Lung (tissue), 12 donors: ENCODE measurements around the gene RETREG1. TPM values are rescaled to one million over a fixed set of nuclear protein-coding genes. Genes with fewer than 3 reads are reported as not detected.
"Not testable (repeated sequence)": the region's sequence is repeated elsewhere in the genome, so short reads cannot be mapped to it uniquely, and the experiment has no call there.

ENCODE experiments used
- ATAC-seq: fragments of 200-7000 bp; cut with Tn5 transposase; one replicate; pipeline ENCODE4 v1.9.1; 2020; ENCODE audit warnings: moderate number of reproducible peaks; ENCODE audit not compliant: insufficient read depth, low FRiP score
- DNase-seq, 3 donors: peaks; one replicate each; pipeline ENCODE4 v3.0.0-alpha.2; 2013 to 2017
- H3K27ac ChIP-seq, 2 donors: one replicate each; pipeline ENCODE4 v1.5.1; 2013; ENCODE audit warnings: mild to moderate bottlenecking in 2 of 2, moderate library complexity in 2 of 2, control low read depth in 1 of 2, inconsistent platforms in 1 of 2, low read depth in 1 of 2, low read length in 1 of 2
- H3K27me3 ChIP-seq, 3 donors: one replicate each; pipeline ENCODE4 v1.5.1; 2013; ENCODE audit warnings: low read length in 2 of 3; ENCODE audit not compliant: control insufficient read depth in 3 of 3, insufficient read depth in 3 of 3
- H3K36me3 ChIP-seq, 4 donors: one replicate each; pipeline ENCODE4 v1.5.1; 2013; ENCODE audit warnings: low read length in 4 of 4, mild to moderate bottlenecking in 1 of 4, moderate library complexity in 1 of 4; ENCODE audit not compliant: control insufficient read depth in 4 of 4, insufficient read depth in 4 of 4
- H3K4me1 ChIP-seq, 5 donors: one replicate each; pipeline ENCODE4 v1.5.1; 2013; ENCODE audit warnings: low read length in 5 of 5, mild to moderate bottlenecking in 2 of 5, moderate library complexity in 1 of 5; ENCODE audit not compliant: control insufficient read depth in 5 of 5, insufficient read depth in 5 of 5
- H3K4me3 ChIP-seq: one replicate; pipeline ENCODE4 v1.5.1; 2013; ENCODE audit warnings: mild to moderate bottlenecking, control low read depth, moderate library complexity
- H3K9ac ChIP-seq, 2 donors: one replicate each; pipeline ENCODE4 v1.5.1; 2013; ENCODE audit warnings: low read length in 2 of 2, control low read depth in 1 of 2; ENCODE audit not compliant: insufficient read depth in 1 of 2
- H3K9me3 ChIP-seq, 4 donors: one replicate each; pipeline ENCODE4 v1.5.1; 2013; ENCODE audit warnings: low read length in 3 of 4, mild to moderate bottlenecking in 1 of 4, moderate library complexity in 1 of 4; ENCODE audit not compliant: control insufficient read depth in 4 of 4, insufficient read depth in 3 of 4
- WGBS, 2 donors: extraction: QIAGEN DNeasy Blood & Tissue Kit; methylation state at CpG; one replicate each; pipeline ENCODE4 v1.1.7; 2013; 5-methylcytosine and 5-hydroxymethylcytosine counted together
- polyA plus RNA-seq, 2 donors: library from polyadenylated mRNA; stranded (reverse); fragments of 200-250 nt; gene quantifications; one replicate each; pipeline ENCODE4 v1.2.1, GENCODE V29; 2013
- total RNA-seq, 2 donors: library from RNA; depleted of rRNA in 1 of 2; stranded (reverse); fragments of >200 nt in 1 of 2; gene quantifications; one replicate each; pipeline ENCODE4 v1.2.1, GENCODE V29; 2014 to 2021
- TF ChIP-seq, protein P1 (sequence below): IDR thresholded peaks from 2 replicates; pipeline ENCODE4 v1.5.1; 2012; ENCODE audit warnings: mild to moderate bottlenecking; ENCODE audit errors: control extremely low read depth, extremely low read depth
- donor health status: control.
- donor health status: control.
- donor health status: Bipolar disorder and iron deficiency.
- donor health status: healthy.
- donor health status: DM: yes; HTN: yes; CAD: no.

RETREG1 gene
- total and polyA plus RNA-seq, 4 donors, result 6.8 to 19.5 (median 9.6) TPM

- H3K9me3 ChIP-seq, result no peaks in the 10 kb centered on the region
- 79 to 84% methylated on average over 1 of the region's 1 CpG for WGBS, 2 donors
- ATAC-seq (no peak), DNase-seq (no peak)
- no peak overlapping the region for H3K27ac ChIP-seq
- H3K27me3 ChIP-seq, result peaks cover 0 to 6% (median 0%) of the 10 kb centered on the region in 3 donors
- H3K9ac ChIP-seq, result no peak overlapping the region
- H3K36me3 ChIP-seq, result no peaks in the 10 kb centered on the region
- no peak overlapping the region for H3K4me3 ChIP-seq
- TF ChIP-seq, protein P1, sequence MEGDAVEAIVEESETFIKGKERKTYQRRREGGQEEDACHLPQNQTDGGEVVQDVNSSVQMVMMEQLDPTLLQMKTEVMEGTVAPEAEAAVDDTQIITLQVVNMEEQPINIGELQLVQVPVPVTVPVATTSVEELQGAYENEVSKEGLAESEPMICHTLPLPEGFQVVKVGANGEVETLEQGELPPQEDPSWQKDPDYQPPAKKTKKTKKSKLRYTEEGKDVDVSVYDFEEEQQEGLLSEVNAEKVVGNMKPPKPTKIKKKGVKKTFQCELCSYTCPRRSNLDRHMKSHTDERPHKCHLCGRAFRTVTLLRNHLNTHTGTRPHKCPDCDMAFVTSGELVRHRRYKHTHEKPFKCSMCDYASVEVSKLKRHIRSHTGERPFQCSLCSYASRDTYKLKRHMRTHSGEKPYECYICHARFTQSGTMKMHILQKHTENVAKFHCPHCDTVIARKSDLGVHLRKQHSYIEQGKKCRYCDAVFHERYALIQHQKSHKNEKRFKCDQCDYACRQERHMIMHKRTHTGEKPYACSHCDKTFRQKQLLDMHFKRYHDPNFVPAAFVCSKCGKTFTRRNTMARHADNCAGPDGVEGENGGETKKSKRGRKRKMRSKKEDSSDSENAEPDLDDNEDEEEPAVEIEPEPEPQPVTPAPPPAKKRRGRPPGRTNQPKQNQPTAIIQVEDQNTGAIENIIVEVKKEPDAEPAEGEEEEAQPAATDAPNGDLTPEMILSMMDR, result no peak
- no peaks in the 10 kb centered on the region for H3K4me1 ChIP-seq
Measured at GRCh38 chr5:16437977-16438376, 178.8 kb downstream of the RETREG1 start.

- H3K27ac ChIP-seq, H3K4me3 ChIP-seq, H3K9ac ChIP-seq, H3K4me1 ChIP-seq, ATAC-seq, H3K9me3 ChIP-seq, DNase-seq, H3K27me3 ChIP-seq, H3K36me3 ChIP-seq: not testable (repeated sequence)
- WGBS, 2 donors, result 86 to 92% methylated on average over 23 to 28 of the region's 28 CpGs
Measured at GRCh38 chr5:16436065-16436682, 180.6 kb downstream of the RETREG1 start.

DNA sequence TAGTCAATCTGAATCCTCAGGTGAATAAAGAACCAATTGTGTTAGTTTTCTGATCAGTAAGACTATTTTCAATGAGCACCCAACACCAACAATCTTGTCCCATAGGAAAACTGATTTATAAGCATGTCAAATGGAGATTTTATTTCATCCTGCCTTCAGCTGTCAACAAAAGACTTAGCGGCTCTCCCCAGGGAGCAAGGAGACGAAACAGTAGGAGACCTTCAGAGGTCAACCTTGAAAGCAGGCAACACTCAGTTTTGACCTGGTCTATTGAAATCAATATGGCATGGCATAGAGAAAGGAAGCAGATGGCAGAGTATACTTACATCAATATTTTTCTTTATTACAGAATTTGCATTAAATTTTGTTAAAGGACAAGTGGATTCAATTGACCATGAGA lies 185.3 kb downstream of the RETREG1 start:
- no peaks in the 10 kb centered on the region for H3K36me3 ChIP-seq
- TF ChIP-seq, protein P1, result no peak
- WGBS, 2 donors, result 79 to 80% methylated on average over 2 of the region's 2 CpGs
- no peak overlapping the region for H3K9ac ChIP-seq
- ATAC-seq (no peak), DNase-seq (no peak)
- no peak overlapping the region for H3K4me3 ChIP-seq
- no peaks in the 10 kb centered on the region for H3K4me1 ChIP-seq
- H3K9me3 ChIP-seq, result no peaks in the 10 kb centered on the region
- H3K27me3 ChIP-seq, result peaks cover 0 to 13% (median 2%) of the 10 kb centered on the region in 3 donors
- H3K27ac ChIP-seq, result no peak overlapping the region

GRCh38 chr5:16430349-16431089 lies 186.3 kb downstream of the RETREG1 start:
- Histone ChIP-seq H3K4me1 (no peaks in the 10 kb centered on the region), H3K36me3 (no peaks in the 10 kb centered on the region), H3K9ac (no peak overlapping the region), H3K4me3 (no peak overlapping the region), H3K27me3 (peaks cover 0 to 13% (median 2%) of the 10 kb centered on the region in 3 donors), H3K9me3 (no peaks in the 10 kb centered on the region), H3K27ac (no peak overlapping the region)
- ATAC-seq, result no peak
- TF ChIP-seq, protein P1, result no peak
- DNase-seq, result no peak
- 87 to 92% methylated on average over 7 of the region's 7 CpGs for WGBS, 2 donors
